HG03135 (cell line): ENCODE measurements around the gene ARHGEF3.
A peak's percentile ranks its signal among the peaks of the same experiment; 100 is the strongest.
"Not testable (repeated sequence)": the region's sequence is repeated elsewhere in the genome, so short reads cannot be mapped to it uniquely, and the experiment has no call there.

ENCODE experiments used
- ATAC-seq: cut with Tn5 transposase; IDR thresholded peaks from one replicate; pipeline ENCODE4 v1.9.1; 2021; ENCODE audit warnings: mild to moderate bottlenecking, moderate library complexity; ENCODE audit not compliant: unreplicated experiment

ARHGEF3 gene

GRCh38 chr3:56775838-56776555 is 25.8 kb downstream of the ARHGEF3 start:
- ATAC-seq: no peak

- ATAC-seq: no peak
Observed at GRCh38 chr3:56775445-56775837, 26.3 kb downstream of the ARHGEF3 start.

GRCh38 chr3:56773986-56774385 is 27.8 kb downstream of the ARHGEF3 start:
- no peak for ATAC-seq

- no peak for ATAC-seq
Observed at GRCh38 chr3:56772952-56773938, 28.5 kb downstream of the ARHGEF3 start.

GRCh38 chr3:56771376-56771775 is 30.4 kb downstream of the ARHGEF3 start:
- ATAC-seq: no peak

GRCh38 chr3:56769116-56769707 is 32.5 kb downstream of the ARHGEF3 start:
- no peak for ATAC-seq

GRCh38 chr3:56764904-56765547 is 36.7 kb downstream of the ARHGEF3 start:
- ATAC-seq: no peak

GRCh38 chr3:56764184-56764583 is 37.6 kb downstream of the ARHGEF3 start:
- no peak for ATAC-seq

- ATAC-seq: no peak
Observed at GRCh38 chr3:56763233-56763632, 38.5 kb downstream of the ARHGEF3 start.

GRCh38 chr3:56762718-56763117 is 39.0 kb downstream of the ARHGEF3 start:
- no peak for ATAC-seq

GRCh38 chr3:56761887-56762651 is 39.7 kb downstream of the ARHGEF3 start:
- ATAC-seq: no peak

- ATAC-seq: no peak
Observed at GRCh38 chr3:56761023-56761422, 40.7 kb downstream of the ARHGEF3 start.

GRCh38 chr3:56759532-56759931 is 42.2 kb downstream of the ARHGEF3 start:
- ATAC-seq: no peak

GRCh38 chr3:56758539-56758981 is 43.2 kb downstream of the ARHGEF3 start:
- ATAC-seq: peak; percentile 72

- not testable (repeated sequence) for ATAC-seq
Observed at GRCh38 chr3:56758042-56758441, 43.7 kb downstream of the ARHGEF3 start.

- no peak for ATAC-seq
Observed at GRCh38 chr3:56754741-56755417, 46.9 kb downstream of the ARHGEF3 start.

GRCh38 chr3:56753206-56753820 is 48.4 kb downstream of the ARHGEF3 start:
- peak; percentile 66 for ATAC-seq

- ATAC-seq: no peak
Observed at GRCh38 chr3:56751056-56751707, 50.6 kb downstream of the ARHGEF3 start.
